NCI-H460 (cell line): ENCODE data around the gene RORB. TPM values are rescaled to one million over a fixed set of nuclear protein-coding genes. Genes with fewer than 3 reads are reported as not detected.

Experiments used
- DNase-seq: peaks from one replicate; pipeline ENCODE4 v3.0.0-alpha.2; 2016; ENCODE audit warnings: low read depth; ENCODE audit errors: extremely low read depth
- polyA plus RNA-seq: library from polyadenylated mRNA; depleted of rRNA; stranded (reverse); fragments of >200 nt; gene quantifications from 2 replicates; pipeline ENCODE4 v1.2.3, GENCODE V29; 2014; cell fraction: nucleus; rRNA removed
- total RNA-seq: library from RNA; depleted of rRNA; stranded (reverse); fragments of >200 nt; shearing (Covaris generic); gene quantifications from 2 replicates; pipeline ENCODE4 v1.2.3, GENCODE V29; 2014; rRNA removed

Gene RORB
- total RNA-seq: not detected in 2 replicates
- not detected in 2 replicates for polyA plus RNA-seq

DNA sequence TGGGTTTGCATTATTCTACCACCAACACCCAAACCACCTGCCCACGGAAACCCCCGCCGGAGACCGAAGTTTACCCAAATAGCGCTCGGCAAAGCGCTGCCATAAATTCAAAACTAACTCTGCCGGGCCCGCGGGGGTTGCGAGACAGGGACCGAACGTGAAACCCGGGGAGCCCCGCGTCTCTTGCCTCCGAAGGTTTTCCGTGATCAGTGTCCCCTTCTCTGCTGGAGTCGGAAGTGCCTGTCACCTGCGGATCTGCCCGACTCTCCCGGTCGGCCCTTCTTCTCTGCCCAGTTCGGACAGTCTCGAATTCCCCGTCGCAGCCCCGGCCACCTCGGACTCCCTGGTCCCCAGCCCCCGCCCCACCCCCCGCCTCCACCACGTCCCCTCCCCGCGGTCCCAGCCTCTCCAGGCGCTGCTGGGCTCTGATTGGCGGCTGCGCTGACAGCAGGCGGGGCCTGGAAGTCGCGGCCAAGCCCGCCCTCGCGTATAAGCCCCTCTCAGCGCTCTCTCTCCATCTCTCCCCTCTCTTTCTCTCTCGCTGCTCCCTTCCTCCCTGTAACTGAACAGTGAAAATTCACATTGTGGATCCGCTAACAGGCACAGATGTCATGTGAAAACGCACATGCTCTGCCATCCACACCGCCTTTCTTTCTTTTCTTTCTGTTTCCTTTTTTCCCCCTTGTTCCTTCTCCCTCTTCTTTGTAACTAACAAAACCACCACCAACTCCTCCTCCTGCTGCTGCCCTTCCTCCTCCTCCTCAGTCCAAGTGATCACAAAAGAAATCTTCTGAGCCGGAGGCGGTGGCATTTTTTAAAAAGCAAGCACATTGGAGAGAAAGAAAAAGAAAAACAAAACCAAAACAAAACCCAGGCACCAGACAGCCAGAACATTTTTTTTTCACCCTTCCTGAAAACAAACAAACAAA is at the start of gene RORB:
Gene RORB (plus strand): TSS at position 517 of the 929 bp plus-strand sequence. CDS start 642 bp downstream, outside the sequence.
- peak; percentile 25 for DNase-seq

DNA sequence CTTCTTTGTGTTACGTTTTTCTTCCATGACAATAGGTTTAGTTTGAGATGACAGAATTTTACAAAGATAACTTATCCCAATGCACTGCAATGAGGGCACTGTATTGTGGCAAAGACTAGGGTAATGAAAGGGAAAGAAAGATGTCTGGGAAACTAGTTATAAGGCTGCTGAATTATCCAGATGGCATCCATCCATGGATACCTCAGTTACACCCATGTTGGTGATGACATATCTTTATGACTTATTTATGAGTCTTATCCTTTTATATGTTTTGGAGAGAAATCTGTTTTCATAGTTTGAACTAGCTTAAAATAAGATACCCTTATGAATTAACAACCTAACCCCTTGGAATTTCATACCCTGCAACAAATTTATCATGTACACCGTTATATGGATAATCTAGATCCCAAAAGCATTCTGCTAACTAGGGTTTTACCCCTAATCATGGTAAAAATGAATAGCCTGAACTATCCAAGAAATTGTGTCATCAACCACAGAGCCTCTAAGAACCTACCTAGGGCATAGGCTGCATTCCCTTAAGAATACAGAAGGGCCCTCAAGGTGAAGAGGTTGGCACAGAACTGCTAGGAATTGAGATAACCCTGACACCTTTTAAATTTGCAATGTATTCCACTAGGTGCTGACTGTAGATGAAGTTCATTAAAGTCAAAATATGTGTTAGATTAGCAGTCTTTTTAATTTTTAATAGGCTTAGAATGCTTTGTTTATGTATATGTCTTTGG is 49.5 kb upstream of the RORB start:
- no peak for DNase-seq

DNA sequence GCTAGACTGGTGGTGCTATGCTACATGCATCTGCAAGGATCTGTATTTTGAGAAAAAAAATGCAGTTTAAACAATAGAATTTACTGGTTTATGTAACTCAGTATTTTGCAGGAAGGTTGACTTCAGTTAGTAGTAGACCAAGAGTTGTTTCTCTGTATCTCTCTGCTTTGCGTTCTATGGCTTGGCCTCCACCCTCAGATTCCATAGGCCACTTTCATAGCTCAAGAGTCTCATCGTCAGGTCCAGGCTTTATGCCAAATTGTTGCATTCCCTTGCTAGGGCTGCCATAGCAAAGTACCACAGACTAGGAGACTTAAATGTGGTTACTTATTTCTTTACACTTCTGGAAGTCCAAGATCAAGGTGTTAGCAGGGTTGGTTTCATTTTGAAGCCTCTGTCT is 48.1 kb upstream of the RORB start:
- no peak for DNase-seq

DNA sequence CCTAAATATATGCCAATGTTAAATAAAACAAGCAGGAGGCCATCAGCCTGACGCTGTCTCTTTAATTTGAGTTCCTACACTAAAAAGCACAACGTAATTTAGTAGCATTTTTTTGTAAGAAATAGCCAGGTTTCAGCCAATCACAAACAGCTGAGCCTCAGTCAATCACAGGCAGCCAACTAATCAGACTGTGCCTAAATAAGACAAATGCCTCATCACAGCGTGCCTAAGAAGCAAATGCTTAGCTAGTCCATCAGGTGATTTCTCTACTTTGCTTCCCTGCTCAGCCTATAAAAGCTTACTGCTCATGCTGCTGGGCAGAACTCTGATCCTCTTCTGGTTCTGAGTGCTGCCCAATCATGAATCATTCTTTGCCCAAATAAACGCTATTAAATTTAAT is 38.3 kb upstream of the RORB start:
- DNase-seq: no peak

DNA sequence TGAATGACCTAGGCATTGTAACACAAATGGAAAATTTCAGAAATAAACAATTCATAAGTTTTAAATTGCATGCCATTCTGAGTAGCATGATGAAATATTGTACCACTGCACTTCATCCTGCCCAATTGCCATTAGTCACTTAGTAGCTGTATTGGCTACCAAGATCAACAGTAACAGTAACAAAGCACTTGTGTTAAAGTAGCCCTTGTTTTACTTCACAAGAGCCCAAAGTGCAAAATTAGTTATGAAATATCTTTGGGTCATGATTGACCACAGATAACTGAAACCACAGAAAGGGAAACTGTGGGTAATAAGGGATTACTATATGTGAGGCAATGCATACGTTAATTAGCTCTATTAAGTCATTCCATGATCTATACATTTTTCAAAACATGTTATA is 33.3 kb upstream of the RORB start:
- DNase-seq: no peak

DNA sequence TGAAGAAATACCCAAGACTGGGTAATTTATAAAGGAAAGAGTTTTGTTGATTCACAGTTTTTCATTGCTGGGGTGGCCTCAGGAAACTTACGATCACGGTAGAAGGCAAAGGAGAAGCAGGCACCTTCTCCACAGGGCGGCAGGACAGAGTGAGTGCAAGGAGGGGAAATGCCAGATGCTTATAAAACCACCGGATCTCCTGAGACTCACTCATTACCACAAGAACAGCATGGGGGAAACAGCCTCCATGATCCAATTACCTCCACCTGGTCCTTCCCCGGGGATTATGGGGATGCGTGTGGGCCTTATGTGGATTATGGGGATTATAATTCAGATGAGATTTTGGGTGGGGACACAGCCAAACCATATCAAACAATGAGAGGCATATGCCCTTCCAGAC is 18.5 kb upstream of the RORB start:
- DNase-seq: no peak

DNA sequence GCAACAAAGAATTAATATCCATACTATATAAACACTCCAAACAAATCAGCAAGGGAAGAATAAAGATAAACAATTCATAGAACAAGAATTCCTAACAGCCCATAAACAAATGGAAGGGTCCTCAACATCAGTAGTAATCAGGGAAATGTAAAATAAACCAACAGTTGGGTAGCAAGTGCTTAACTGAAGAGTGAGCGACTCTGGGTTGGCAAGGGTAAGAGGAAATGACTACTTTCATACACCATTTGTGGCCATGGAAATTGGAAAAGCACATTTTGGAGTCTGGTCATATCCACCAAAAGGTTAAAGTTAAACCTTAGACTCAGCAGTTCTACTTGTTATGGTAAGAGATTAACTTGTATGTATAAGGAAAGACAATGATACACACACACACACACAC is 17.4 kb upstream of the RORB start:
- no peak for DNase-seq

DNA sequence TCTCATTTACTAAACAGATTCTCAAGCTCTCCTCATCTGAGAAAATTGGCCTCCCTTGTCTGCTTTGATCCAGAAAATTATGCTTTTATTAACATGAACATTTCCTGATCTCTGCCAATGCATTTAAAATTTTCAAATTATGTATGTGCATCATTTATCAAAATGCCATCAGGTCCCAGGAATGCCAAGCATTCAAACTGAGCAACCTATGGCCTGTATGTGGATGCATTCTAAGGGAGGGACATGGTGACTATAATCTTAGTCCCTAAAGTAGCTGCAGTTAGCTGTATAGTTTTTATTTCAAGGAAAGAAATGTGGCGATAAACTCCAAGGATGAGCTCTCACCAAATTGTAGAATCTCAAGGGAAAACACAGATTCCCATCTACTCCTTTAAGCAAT is 9.7 kb upstream of the RORB start:
- no peak for DNase-seq

DNA sequence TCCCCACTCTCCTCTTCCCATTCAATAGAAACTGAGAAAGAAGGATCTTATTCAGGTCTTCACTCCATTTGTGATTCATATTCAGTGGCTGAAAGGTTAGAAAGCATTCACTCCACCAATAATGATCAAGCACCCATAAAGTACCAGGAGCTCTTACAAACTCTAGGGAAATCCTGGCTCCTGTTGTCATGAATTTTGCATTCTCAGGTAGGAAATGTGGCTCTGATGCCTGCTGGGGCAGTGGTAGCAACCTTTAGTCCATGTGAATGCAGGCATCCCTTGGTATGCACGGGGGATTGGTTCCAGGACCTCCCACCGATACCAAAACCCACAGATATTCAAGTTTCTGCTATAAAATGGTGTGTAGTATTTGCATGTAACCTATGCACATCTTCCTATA is 3.6 kb upstream of the RORB start:
- no peak for DNase-seq

DNA sequence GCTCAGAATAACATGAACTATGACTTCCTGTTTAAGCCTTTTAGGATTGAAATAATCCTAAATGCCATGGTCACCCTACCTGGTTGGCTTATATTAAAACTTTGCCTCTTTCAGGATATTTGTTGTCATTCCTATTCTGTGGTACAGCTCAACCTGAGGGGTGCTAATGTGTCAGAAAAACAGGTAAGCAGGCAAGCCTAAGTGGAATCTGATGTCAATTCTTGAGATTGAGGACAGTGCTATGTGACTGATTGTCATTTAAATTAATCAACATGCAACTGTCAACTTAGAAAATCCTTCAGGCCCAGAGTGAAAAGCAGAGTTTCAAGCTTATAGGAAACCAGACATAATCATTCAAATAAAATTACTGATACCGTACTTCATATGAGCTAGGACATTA is 2.6 kb upstream of the RORB start:
- no peak for DNase-seq

DNA sequence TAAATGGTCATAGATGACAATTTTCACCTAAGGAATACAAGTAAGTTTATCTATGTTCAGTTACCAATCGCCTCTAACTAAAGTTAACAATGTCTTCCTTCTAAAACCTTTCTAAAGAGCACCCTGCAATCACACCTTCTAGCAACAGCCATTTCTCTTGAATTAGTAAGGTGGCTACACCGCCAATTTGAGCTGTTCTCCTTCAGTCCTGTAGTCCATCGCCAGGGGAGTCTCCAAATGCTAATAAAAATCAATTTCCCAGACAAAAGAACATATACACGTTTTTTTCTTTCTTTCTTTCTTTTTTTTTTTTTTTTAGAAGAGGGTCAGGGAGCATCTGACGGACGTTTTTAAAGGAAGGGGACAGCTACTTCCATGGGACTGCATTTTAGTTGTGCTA is 729 bp upstream of the RORB start:
- no peak for DNase-seq

DNA sequence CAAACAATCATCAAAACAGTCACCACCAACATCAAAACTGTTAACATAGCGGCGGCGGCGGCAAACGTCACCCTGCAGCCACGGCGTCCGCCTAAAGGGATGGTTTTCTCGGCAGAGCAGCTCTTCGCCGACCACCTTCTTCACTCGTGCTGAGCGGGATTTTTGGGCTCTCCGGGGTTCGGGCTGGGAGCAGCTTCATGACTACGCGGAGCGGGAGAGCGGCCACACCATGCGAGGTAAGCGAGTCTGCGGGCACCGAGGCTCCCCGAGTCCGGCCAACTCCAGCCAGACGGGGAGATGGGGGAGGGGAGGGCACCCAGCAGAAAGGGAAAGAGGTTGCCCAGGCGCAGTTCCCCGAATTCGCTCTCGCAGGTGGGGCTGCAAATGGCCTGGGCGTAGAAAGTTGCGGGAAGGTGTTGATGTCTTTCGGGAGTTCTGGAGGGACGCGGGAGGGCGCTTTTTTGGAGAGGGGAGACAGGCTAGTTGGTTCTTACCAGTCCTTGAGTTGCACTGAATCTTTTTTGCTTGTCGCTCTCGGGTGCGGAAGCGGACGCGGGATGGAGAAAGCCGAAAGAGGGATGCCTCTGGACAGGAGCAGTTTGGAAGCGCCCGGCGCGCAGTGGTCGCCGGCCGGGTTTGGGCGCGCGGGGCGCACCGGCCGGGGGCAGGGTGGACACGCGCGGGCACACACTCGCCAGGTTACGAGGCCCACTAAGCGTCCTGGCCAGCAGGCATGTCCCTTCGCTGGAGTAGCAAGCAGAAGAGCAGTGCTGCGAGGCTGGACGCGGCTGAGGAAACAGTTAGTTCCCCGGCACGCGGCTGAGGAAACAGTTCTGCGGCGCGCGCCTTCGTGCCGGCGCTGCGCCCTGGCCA is 849 bp downstream of the RORB start:
- no peak for DNase-seq

DNA sequence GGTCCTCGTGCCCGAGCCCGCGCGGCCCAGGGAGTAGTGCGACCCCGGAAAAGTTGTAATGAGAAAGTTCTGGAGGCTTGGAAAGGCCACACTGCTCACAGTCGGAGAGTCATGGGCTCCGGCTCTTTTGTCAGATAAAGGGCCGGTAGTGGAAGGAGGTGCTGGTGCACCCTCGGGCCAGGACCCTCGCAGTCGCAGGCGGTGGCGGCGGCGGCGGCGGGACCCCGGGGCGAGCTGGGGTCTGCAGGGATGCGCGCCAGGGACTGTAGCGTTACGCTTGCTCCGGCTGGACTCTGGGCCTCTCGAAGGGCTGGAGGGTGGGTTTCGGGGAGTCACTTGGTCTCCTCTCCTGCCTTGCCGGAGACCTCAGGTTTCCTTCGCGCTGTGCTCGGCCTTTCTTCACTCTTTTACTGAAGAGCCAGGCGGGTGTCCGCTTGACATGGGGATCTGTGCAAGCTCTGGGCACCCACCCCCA is 1.5 kb downstream of the RORB start:
- no peak for DNase-seq

DNA sequence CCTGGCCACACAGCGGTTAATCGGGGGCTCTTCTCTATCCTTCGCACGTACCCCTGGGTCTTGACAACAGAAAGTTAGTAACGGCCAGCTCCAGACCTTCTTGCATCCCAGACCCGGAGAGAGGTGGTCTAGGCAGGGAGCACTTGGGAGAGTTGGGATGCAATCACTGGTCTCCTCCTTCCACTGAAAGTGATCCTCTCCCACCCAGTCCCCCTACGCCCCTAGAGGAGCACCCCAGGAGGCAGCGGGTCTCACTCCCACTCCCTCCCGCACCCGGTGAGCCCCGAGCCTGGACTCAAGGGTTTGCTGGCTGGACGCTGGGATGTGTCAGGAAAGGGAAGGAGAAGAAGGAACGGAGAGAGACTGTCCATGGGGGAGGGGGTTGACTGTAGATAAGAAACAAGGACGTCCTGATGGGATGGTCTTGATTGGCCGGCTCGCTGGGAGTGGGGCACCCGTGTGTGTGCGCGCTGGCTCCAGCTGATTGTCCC is 2.0 kb downstream of the RORB start:
- DNase-seq: no peak

DNA sequence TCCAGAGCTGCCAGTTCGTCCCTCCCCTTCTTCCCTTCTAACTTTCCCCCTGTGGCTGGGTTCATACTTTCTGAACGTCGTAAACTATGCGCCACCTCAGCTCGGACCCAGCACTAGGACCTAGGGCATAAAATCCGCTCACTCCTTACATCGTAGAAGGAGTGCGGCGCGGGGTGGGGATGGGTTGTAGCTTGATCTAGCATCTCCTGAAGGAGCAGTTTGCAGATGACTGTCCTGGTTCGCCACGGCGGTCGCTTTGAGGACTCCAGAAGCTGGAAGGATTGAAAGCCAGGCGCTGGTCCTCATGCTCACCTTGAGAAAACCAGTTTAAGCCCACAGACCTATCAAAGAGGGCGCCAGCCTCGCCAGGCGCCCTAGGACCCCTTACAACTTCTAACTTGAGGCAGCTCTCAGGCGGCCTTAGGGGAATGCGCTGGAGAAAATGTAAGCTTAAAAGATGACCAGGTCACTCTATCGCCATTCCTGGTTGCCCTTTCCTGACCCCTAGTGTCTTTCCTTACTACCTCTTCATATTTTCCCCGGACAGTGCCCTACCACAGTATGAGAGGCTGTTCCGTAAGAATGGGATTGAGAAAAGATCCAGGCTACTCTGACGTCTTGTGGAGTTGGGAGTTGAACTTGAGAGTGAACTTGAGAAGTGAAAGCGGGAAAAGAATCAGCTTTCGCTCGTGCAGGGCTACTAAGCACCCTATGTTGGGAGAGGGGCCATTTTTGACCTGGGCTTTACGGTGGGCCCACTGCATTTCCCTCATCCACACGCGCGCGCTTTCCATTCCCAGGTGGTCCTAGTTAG is 2.8 kb downstream of the RORB start:
- DNase-seq: no peak

DNA sequence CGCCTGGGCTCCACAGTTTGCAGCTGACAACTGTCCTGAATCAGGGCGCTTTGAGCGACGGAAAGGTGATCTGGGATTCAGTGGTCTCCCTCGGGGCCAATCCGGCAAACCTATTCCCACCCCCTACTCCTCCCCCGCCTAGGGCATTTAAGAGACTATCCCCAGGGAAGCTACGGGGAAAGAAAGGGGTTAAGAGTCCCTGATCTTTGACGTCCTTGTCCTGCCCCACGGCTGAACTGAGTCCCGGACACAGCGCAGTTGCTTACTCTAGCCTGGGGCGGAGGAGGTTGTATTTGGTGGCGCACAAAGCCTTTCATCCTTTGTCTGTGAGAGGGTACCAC is 3.4 kb downstream of the RORB start:
- no peak for DNase-seq

DNA sequence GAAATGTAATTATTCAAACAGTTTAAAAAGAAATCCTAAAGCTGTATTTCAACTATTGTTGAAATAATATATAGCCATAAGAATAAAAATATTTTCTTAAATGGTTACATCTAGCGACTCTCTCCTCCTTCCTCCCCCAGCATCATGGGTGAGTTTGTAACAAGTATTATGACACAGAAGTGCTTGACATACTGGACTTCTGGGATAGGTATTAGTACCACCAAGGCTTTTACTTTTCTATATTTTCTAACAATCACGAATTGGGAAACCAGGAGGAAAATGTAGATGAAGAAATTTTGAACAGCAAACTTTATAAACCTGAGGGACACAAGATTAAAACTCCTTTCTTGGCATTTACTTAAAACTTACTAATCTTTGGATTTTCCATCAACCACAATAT is 4.4 kb downstream of the RORB start:
- no peak for DNase-seq

DNA sequence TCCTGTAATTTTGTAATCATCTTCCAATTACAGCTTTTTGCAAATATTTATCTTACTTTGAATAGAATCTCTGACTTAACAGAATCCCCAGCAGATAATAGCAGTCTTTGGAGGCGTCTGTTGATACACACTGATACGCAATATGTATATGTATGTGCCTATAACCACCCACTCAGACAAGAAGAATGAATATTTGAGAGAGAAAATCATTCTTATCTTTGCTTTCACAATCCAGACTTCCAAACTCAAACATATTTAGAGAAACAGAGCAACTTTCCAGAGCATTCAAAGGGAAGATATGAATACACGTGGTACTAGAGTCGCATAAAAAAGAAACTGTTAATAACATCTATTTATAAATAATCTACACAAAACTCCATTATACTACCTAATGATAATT is 6.1 kb downstream of the RORB start:
- no peak for DNase-seq

DNA sequence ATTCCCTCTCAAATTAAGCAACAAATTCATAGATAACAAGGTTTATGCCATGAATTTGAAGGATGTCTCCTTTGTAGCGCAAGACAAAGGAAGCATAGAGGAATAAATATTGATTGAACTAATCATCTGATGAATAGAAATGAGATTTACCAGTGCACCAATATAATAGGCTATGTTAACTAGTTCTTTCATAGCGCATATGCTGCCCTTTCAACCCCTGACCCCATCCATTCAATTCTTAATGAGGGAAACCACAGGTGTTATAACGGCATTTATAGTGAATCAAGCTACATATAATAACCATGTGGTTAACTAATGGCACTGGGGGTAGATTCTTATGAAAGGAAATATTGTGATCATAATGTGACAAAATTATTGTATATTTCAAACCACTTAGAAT is 6.5 kb downstream of the RORB start:
- no peak for DNase-seq

DNA sequence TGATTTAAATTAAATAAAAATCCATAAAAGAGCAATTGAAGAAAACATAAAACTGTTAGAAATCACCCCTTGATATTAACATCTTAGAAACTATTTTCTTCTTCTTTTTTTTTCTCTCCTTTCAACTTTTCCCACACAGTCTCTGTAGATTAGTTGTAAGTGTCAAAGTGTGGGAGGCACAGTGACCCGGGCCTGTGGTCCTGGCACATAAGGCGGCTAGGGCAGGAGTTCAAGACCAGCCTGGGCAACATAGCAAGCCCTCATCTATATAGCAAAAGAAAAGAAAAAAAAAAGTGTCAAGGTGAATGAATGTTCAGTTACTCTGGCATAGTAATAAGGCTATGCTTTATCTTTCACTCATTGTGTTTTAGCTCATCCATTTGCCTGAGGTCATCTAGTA is 14.2 kb downstream of the RORB start:
- DNase-seq: no peak
